HEK293 (cell line): Measurements from ENCODE around the gene FNDC3A.

Experiments
- ZBTB11 ChIP-seq: fragments of 450-650 bp; formaldehyde crosslinking; conservative IDR thresholded peaks from 2 replicates; pipeline ENCODE4 v1.5.1; 2016; ENCODE audit warnings: low read depth, missing biosample characterization, missing genetic modification characterization
- ZFP37 ChIP-seq: fragments of 450-650 bp; formaldehyde crosslinking; IDR thresholded peaks from 2 replicates; pipeline ENCODE4 v1.5.1; 2016; ENCODE audit warnings: missing biosample characterization, missing genetic modification characterization
- ZNF514 ChIP-seq: fragments of 450-650 bp; formaldehyde crosslinking; IDR thresholded peaks from 2 replicates; pipeline ENCODE4 v1.5.1; 2016; ENCODE audit warnings: missing biosample characterization, missing genetic modification characterization
- ZNF571 ChIP-seq: fragments of 450-650 bp; formaldehyde crosslinking; IDR thresholded peaks from 2 replicates; pipeline ENCODE4 v1.5.0; 2017; ENCODE audit warnings: missing biosample characterization, missing genetic modification characterization

GRCh38 chr13:49238621-49239020 lies 262.9 kb downstream of the FNDC3A start:
- TF ChIP-seq ZBTB11 (tag by site-specific recombination) = no peak
- TF ChIP-seq ZNF571 (tag by site-specific recombination) = no peak
- TF ChIP-seq ZNF514 (tag by site-specific recombination) = no peak
- no peak for TF ChIP-seq ZFP37 (tag by site-specific recombination)
